Measurements from ENCODE around the gene SLIT3.

DNA sequence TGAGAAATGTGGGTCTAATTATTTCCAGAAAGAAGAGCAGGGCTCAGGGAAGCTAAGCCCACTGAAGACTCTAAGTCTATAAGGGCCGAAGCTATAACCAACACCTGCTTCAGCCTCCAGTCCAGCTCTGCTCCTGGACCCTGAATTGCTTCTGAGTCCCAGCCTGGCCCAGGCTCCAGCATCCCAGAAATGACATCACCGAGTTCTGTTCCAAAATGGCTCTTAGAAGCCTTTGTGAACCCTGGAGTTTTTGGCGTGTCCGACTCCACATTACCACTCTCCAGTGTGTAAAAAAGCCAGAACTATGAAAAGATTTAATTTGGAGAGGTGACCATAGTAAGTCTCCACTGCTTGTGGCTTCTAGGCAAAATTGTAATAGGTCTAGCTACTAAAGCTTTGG is 289.9 kb downstream of the SLIT3 start:
- TF ChIP-seq POLR2AphosphoS5 (IDR thresholded peaks at IDR 0.05) = no peak
- no peak for TF ChIP-seq CTCF (IDR thresholded peaks at IDR 0.05)
- TF ChIP-seq EP300 (IDR thresholded peaks at IDR 0.05) = no peak
- TF ChIP-seq POLR2A (IDR thresholded peaks at IDR 0.05) = no peak

Measured in suprapubic skin (tissue), 4 donors.